CD4-positive, alpha-beta T cell treated with Interleukin-6 at 100 ng/mL for 8 hours (primary cell): ENCODE results near the gene IFNLR1.

Source experiments
- DNase-seq: peaks from one replicate; pipeline ENCODE4 v3.0.0-alpha.2; 2020; ENCODE audit warnings: mixed read lengths, low spot score

IFNLR1 gene

DNA sequence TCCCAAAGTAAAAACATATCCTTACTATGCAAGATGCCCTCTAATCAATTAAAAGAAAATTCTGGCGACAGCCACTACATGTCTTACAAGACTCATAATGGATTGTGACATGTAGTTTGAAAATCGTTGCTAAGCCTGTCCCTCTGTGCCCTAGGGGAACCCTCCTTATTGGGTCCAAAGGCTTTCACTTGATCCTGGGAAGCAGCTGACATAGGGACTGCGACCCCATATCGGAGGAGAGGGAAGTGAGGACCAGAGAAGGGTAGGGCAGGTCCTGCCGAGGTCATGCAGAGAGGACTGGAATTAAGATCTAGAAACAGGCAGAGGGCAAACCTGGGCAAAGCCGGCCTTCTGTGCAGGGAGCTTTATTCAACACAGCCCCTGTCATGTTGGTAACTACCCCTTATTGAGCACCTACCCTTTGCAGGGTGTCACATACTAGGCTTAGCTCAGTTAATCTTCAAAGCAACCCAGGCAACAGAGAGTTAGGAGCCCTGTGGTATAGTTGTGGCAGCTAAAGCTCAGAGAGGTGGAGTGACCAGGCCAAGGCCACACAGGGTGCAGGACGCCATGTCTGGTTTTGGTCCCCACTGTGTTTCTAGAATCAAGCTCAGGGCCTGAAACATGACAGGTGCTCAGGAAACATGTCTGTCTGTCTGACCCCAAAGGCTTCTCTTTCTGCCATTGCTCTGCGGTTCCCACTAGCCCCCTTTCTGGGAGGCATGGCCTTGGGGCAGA lies 18.4 kb upstream of the IFNLR1 start:
- no peak for DNase-seq

DNA sequence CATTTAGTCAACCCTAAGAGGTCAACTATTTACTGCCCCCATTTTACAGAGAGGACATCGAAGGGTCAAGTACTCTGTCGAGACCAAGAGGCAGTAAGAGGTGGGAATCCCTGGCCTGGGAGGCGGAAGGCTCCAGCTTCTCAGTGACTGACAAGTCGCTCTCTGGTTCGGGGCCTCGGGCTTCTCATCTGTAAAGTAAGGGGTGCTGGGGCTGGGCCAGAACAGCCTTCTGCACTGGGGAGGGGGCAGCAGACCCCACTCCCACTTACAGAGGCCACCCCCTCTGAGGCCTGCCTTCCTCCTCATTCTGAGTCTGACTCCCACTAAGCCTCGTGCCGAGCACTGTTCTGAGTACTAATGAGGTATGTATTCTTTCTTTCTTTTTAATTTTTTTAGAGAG lies 17.0 kb upstream of the IFNLR1 start:
- no peak for DNase-seq

DNA sequence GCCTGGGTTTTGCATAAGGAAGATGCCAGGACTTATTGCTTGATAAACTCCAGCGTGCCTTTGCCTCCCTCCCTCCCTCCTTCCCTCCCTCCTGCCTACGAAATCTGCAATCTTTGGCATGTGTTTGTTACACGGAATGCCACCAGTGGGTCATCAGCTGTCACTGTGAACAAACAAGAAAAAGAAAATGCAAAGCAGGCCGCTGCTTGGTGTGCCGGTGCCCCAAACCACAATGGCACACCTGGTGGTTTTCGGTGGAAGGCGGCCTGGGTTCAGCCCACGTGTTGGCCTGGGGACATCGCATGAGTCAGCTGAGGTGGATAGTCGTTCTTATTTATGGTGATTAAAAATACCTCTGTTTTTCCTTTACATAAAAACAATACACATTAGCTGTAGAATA lies 16.3 kb upstream of the IFNLR1 start:
- DNase-seq: no peak

DNA sequence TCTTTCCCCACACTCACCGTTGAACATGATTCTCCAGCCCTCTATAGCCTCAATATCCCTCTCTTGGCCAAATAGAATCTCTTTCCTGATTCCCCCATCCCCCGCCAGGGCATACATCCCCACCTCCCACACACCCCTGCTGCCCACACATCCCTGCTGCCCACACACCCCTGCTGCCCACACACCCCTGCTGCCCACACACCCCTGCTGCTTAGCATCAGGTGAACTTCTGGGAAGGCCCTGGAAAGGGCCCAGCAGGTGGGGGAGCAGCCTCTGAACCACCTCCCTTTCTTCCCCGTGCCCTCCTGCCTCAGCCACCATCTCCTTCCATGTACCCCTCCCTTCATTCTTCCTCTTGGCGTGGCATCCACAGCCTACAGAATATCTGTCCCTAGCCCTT lies 15.9 kb upstream of the IFNLR1 start:
- DNase-seq: no peak

DNA sequence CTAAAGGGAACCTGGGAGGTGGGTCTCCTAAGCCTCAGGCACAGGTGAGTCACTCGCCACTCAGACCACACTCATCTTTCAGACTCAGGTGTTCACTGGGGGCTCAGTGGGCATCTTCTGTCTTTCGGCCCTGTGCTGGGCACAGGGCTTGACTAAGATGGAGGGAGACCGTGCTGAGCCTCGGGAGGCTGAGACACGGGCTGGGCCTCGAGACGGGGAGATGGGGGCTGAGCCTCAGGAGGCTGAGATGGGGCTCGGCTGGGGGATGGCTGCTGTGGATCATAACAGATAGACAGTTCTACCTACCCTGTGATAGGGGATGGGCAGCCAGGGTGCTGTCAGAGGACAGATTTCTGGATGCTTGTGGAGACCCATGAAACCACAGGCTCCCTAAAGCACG lies 15.5 kb upstream of the IFNLR1 start:
- no peak for DNase-seq

DNA sequence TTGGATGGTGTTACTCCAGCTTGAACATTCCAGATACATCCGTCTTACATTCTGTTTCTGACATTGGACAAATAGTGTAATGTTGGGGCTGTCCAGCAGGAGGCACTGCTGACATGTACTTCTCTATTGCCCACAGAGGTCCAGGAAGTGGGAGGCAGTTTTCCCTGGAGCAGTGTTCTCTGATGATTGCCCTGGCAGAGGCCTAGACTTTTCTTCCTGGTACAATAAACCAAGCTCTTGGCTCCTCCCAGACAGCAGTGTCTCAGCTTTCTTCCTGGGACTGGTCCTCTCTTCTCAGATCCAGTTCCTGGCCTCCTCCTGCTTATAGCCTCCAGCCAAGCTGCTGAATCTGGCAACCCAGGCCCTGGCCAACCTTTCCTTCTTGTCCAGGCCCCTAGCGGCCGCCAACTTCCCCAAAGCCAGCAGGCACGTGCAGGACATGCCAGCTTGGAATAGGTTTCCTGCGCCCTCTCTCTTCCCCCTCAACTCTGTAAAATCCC lies 14.9 kb upstream of the IFNLR1 start:
- DNase-seq: peak; percentile 47

DNA sequence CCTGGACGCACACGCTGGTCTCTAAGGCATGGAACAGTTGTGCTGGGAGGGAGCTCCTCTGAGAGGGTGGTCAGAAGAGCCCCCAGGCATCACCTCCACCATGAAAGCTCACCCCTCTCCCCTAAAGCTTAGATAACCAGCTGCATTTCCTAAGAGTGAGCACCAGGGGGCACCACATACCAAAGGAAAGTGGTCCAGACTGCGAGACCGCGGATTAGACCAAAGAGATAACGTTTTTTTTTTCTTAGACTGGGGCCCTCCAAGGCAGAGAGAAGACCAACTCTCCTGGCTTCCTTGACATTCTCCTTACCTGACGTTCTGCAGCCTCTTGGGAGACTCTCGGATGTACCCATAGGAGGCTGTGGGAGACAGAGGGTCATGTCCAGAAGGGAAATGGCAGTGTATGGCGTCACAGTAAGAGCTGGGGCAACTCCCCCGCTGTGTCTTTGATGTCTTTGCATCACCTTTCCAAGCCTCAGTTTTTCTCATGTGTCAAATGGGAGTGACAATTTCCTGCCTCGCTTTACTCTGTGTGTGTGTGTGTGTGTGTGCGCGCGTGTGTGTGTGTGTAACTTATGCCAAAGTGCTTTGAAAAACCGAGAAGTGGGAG lies 12.3 kb upstream of the IFNLR1 start:
- peak; percentile 71 for DNase-seq

DNA sequence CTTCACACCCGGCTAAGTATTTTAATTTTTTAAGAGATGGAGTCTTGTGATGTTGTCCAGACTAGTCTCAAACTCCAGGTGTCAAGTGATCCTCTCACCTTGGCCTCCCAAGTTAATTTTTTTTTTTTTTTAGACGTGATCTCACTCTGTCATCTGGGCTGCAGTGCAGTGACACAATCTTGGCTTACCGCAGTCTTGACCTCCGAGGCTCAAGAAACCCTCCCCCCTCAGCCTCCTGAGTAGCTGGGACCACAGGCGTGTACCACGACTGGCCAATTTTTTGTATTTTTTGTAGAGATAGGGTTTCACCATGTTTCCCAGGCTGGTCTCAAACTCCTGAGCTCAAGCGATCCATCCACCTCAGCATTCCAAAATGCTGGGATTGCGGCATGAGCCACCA lies 11.7 kb upstream of the IFNLR1 start:
- no peak for DNase-seq

DNA sequence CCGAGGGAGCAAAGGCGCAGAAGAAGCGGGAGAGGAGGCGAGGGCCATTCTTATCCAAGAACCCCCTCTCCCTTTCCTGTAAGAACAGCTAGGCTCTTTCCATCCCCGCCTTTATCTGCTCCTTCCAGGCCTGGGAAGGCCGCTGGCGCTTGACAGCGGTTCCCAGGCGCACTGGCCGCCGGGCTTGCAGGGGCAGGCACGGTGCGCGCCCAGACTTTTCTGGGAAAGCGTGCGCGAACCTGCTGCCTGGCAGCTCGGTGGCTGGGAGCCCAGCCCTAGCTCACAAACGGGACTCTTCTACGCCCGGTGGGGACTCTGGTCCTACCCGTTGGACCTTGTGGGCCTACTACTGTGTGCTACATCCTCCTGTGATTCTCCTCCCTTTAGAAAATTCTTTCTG lies 8.8 kb upstream of the IFNLR1 start:
- no peak for DNase-seq

DNA sequence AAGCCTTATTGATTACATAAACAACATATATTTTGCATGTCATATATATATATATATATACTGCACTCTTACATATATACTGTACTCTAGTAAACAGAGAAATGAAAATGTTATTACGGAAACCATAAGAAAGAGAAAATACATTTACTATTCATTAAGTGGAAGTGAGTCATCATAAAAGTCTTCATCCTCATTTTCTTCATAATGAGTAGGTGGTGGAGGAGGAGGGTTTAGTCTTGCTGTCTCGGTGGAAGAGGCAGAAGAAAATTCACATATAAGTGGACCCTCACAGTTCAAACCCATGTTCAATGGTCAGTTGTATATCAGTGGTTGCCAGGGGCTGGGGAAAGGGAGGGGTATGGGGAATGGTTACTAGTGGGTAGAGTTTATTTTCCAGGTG lies 8.0 kb upstream of the IFNLR1 start:
- no peak for DNase-seq

DNA sequence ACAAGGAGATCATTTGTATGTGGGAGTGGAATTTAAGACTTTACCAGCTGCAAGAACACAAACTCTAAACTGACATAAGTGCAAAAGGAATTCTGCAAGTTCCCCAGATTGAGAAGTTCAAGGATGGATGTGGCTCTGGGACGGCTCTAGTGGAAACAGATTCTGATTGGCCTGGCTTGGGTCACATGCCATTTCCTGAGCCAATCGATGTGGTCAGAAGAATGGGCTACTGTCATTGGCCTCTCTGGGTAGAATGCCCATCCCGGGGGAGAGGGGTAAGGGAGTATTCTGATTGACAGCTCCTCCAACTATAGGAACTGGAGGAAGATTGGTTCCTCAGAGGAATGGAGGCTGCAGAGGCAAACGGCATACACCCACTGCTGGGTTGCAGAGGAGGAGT lies 6.0 kb upstream of the IFNLR1 start:
- DNase-seq: no peak

DNA sequence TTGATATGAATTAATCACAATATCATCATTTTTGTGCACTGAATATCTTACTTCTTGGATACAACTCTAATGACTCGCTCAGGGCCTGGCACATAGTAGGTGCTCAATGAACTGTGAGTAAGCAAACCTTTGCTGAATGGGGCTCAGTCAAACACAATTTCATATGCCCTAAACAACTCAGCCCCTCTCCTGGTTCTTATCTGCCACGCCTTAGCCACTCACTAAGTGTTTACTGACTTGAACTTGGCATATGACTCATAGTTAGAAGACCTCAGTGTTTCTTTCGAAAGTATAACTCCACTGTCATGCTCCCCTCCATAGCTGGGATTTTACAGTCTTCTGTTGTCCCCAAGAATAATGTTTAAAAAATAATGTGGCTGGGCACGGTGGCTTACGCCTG lies 4.8 kb upstream of the IFNLR1 start:
- DNase-seq: peak; percentile 15

DNA sequence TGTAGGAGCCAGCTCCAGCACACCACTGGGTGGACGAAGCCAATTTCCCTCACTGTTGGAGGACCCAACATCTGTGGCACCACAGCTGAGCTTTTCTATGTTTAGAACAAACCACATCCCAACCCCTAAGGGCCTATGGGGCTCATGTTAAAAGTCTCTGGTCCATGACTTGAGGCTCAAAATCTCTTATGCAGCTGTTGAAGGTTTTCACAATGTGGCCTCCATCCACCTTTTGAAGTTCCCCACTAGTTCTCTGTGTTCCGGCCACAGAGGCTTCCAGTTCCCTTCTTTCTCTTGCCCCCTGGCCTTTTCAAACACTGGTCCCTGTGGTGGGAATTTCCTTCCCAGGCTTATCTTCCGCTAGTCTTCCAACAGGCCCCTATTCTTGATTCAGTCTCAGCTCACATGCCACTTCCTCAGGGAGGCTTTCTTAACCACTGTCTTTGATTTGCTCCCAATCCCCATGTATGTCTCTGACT lies 3.9 kb upstream of the IFNLR1 start:
- no peak for DNase-seq

DNA sequence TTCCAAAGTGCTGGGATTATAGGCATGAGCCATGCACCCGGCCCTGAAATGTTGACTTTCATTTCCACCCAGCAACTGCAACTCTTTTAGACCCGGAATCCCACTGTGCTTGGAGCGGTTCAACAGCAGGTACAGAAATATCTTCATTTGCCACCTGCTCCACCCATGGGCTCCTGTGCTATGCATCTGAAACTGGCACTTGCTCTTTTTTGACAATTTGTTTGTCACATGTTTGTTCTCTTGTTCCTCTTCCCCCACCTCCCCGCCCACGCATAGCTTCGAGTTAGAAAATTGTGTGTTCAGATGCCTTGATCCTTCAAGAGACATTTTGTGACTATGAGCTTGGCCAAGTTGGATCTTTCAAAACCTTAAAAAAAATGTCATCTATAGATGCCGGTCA lies 2.4 kb upstream of the IFNLR1 start:
- no peak for DNase-seq

DNA sequence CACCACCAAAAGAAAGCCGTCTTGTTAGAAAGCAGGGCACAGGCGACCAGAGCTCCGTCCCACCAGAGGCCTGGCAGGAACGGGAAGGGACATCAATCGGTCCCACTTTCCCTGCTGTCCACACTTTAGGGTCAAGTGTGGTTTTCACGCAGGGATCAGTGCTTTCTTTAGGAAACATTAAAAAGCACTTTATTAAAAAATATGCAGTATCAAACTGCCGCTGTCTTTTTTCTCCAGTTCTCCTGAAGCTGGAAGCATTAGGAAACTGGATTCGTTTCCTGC lies 437 bp downstream of the IFNLR1 start:
- DNase-seq: no peak

DNA sequence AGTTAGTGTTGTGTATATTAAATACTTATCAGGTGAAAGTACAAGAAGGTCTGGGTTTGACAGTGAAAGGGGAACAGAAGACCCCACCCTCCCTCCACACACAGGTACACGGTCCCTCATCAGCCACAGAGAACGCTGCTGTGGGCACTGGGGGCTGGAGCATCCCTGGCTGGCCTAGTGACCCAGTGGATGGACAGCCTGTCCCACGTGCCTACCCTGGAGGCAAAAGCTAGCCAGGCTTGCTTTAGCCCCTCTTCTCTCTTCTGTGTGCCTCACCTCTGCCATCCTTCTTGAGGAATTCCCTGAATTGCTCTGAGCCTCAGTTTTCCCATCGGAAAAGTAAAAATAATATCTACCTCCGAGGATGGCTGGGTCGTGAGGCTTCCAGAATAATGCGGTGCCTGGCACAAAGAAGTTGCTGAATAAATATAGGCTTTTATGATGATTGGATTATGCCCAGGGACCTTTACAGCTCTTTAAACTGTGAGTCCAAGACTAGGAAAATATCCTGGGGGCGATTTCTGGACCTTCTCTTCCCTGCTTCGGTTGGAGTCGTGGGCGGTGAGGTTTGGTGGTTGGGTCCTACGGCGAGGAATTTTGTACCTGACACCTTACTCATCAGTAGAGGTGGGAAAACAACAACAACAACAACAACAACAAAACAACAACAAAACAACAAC lies 918 bp downstream of the IFNLR1 start:
- DNase-seq: no peak

DNA sequence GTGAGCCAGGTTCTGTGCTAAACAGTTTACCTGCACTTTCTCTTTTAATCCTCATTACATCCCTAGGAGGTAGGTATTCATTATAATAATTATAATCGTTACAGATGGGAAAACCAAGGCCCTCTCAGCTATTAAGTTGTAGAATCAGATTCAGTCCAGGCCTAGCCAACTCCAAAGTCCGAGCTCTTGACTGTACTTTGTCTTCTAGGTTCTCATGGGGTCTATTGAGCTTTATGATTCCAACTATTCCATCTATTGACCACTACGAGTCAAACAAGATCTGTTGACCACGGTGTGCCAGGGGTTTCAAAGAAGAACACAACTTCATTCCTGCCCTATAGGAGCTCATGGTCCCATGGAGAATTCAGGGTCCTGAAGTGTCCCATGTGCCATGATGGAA lies 2.0 kb downstream of the IFNLR1 start:
- DNase-seq: no peak

DNA sequence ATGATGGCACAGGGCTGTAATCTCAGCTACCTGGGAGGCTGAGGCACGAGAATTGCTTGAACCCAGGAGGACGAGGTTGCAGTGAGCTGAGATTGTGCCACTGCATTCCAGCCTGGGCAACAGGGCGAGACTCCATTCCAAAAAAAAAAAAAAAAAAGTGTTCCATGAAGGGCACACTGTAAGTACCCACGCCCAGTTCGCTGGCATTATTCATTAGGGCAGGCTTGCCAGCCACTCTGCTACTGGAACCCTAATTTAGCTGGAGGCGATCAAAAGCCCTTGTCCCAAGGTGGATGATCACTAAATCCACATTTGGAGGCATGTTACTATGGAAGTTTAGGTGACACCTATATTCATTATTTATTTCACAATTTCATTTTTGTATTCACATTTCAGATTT lies 5.0 kb downstream of the IFNLR1 start:
- no peak for DNase-seq

DNA sequence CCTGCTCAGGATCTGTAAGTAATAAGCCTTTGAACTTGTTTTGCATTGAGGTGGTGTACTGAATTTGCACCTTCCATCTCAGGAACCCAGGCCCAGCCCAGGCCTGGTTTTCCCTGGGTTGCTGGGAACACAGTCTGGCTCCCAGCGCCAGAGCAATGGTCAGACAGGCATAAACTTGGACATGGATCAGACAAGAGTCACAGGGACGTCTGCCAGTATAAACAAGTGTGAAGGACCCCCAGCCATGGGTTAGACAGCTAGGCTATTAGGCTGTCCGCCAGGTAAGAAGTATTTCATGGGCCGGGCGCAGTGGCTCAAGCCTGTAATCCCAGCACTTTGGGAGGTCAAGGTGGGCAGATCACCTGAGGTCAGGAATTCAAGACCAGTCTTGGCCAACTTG lies 5.5 kb downstream of the IFNLR1 start:
- no peak for DNase-seq

DNA sequence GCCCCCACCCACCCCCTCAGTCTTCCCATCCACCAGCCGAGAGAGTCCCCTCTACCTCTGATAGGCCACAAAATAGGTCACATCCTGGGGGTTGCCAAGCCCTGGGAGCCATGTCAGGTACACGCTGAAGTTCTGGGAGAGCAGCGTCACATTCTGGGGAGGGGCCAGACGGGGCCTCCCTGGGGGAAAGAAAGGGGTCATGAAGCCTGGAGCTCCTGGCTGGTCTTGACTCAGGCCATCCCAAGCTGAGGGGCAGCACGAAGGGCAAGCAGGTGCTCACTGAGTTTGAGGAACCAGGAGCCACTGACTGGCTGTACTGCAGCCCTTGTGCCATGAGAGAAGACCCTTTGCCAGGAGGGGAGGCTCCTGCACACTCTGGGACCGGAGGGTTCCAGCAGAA lies 6.4 kb downstream of the IFNLR1 start:
- no peak for DNase-seq

DNA sequence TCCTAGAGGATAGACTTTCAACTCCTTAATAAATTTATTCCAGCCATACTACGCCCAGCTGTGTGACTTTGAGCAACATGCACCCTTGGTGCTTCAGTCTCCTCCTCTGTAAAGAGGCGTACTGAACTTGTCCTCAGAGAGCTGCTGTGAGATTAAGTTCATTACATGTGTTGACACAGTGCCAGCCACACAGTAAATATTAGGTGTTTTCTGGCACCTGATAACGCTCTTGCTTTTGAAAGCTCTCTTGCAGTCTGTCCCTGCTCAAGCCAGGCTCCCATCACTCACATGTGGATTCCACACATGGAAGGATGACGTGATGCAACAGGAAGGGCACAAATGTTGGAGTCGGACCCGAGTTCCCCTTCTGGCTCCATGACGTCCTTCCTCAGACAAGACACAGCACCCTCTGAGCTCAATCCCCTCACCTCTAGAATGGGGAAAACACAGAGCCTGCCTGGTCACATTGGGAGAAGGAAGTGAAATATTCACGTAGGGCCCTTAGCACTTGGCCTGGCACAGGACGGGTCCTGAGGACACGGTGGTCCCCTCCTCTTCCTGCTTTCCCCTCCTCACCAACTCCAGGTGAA lies 7.7 kb downstream of the IFNLR1 start:
- DNase-seq: no peak

DNA sequence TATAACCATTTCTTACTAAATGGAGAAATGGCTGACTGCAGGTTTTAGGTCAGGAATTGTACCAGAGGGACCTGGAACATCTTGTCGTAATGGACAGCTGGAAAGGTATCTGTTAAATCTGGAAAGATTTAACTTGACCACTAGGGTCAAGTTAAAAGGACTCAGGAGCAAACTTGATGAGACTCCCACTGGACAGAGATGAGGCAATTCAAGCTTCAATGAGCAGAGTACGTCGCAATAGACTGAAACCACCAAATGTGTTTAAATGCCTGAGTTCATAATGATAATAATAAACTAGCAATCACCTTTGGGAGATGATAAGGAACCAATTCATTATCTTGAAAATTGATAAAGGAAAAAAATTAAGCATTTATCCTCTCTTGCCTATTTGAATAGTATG lies 8.7 kb downstream of the IFNLR1 start:
- no peak for DNase-seq

DNA sequence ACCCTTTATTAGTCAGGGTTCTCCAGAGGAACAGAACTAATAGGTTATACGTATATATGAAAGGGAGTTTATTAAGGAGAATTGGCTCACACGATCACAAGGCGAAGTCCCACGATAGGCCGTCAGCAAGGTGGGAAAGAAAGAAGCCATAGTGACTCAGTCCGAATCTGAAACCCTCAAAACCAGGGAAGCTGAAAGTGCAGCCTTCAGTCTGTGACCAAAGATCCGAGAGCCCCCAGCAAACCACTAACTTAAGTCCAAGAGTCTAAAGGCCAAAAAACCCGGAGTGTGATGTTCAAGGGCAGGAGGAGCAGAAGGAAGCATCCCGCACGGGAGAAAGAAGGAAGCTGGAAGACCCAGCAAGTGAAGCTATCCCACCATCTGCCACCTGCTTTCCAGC lies 9.9 kb downstream of the IFNLR1 start:
- no peak for DNase-seq
